Measurements from ENCODE around the gene GPC3.

GRCh38 chrX:133973704-133974103 is 11.7 kb downstream of the GPC3 start:
- TF ChIP-seq CTCF (IDR thresholded peaks at IDR 0.05) (no peak), POLR2AphosphoS5 (IDR thresholded peaks at IDR 0.05) (no peak), POLR2A (IDR thresholded peaks at IDR 0.05) (no peak), EP300 (IDR thresholded peaks at IDR 0.05) (no peak)
